Fibroblast of lung (primary cell): Measurements from ENCODE around the gene OOSP1.

Experiments
- EZH2 ChIP-seq: IDR thresholded peaks from 2 replicates; pipeline ENCODE4 v1.5.1; 2012; ENCODE audit warnings: low read length, control low read depth, mild to moderate bottlenecking; ENCODE audit errors: missing control alignments
- TF ChIP-seq, protein P1 (sequence below), 2 donors: IDR thresholded peaks in 1 of 2; conservative IDR thresholded peaks in 1 of 2; 1 replicate in 1 of 2; 2 replicates in 1 of 2; pipeline ENCODE4 v1.5.1; 2011 to 2012; ENCODE audit warnings: low read length in 2 of 2, control low read depth in 1 of 2, inconsistent platforms in 1 of 2, low read depth in 1 of 2, mild to moderate bottlenecking in 1 of 2

DNA sequence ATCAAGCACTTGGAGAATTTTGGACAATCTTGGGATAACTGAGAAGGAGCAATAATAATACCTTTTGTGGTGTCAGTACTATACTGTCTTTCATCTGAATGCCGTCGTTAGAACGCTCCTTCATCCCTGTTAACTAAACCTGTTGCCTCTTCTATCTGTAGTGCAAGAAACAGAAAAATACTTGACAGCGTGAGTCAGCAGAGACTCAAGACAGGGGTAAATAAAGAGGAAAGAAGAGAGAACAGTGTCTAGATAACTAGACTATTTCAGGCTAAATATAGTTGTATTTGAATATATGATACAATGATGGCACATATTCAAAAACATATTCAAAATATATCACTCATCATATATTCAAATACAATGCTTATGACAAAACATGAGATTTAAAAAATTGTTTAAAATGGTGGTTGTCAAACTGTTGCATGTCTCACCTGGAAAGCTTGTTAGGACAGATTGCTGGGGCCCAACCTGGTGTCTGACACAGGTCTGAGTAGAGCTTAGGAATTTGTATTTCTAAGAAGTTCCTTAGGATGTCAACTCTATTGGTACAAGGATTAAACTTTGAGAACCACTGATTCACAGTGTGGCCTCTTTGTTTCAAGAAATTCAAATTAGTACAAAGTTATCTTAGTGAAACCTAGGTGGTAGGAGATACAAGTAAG lies 43.0 kb downstream of the OOSP1 start:
- TF ChIP-seq, protein P1, sequence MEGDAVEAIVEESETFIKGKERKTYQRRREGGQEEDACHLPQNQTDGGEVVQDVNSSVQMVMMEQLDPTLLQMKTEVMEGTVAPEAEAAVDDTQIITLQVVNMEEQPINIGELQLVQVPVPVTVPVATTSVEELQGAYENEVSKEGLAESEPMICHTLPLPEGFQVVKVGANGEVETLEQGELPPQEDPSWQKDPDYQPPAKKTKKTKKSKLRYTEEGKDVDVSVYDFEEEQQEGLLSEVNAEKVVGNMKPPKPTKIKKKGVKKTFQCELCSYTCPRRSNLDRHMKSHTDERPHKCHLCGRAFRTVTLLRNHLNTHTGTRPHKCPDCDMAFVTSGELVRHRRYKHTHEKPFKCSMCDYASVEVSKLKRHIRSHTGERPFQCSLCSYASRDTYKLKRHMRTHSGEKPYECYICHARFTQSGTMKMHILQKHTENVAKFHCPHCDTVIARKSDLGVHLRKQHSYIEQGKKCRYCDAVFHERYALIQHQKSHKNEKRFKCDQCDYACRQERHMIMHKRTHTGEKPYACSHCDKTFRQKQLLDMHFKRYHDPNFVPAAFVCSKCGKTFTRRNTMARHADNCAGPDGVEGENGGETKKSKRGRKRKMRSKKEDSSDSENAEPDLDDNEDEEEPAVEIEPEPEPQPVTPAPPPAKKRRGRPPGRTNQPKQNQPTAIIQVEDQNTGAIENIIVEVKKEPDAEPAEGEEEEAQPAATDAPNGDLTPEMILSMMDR (conservative IDR thresholded peaks at IDR 0.05 in 1 of 2, IDR thresholded peaks at IDR 0.05 in 1 of 2; ENCODE audit: low read depth in 1 of 2, low read length in 2 of 2): no peak
- no peak for TF ChIP-seq EZH2
